Measurements from ENCODE around the gene CLEC7A.

CLEC7A gene

GRCh38 chr12:10111451-10111850 is 18.5 kb downstream of the CLEC7A start:
- H3K4me3 ChIP-seq (ENCODE audit: low read depth, low read length), result no peak overlapping the region
- TF ChIP-seq CTCF (IDR thresholded peaks at IDR 0.05; ENCODE audit: low read depth, low read length), result no peak

GRCh38 chr12:10110256-10110844 is 19.6 kb downstream of the CLEC7A start:
- H3K4me3 ChIP-seq (ENCODE audit: low read depth, low read length), result no peak overlapping the region
- no peak for TF ChIP-seq CTCF (IDR thresholded peaks at IDR 0.05; ENCODE audit: low read depth, low read length)

- H3K4me3 ChIP-seq (ENCODE audit: low read depth, low read length), result no peak overlapping the region
- TF ChIP-seq CTCF (IDR thresholded peaks at IDR 0.05; ENCODE audit: low read depth, low read length), result no peak
Measured at GRCh38 chr12:10102322-10102721, 27.7 kb downstream of the CLEC7A start.

- no peak overlapping the region for H3K4me3 ChIP-seq (ENCODE audit: low read depth, low read length)
- TF ChIP-seq CTCF (IDR thresholded peaks at IDR 0.05; ENCODE audit: low read depth, low read length), result no peak
Measured at GRCh38 chr12:10101648-10102220, 28.3 kb downstream of the CLEC7A start.

- no peak overlapping the region for H3K4me3 ChIP-seq (ENCODE audit: low read depth, low read length)
Measured at GRCh38 chr12:10101042-10101579, 28.9 kb downstream of the CLEC7A start.

GRCh38 chr12:10098791-10099190 is 31.2 kb downstream of the CLEC7A start, which contains the start of gene CLEC1A:
Gene CLEC1A, minus strand, starts transcription at chr12:10098985. Its CDS starts 63 bp downstream, at chr12:10098922.
- TF ChIP-seq CTCF (IDR thresholded peaks at IDR 0.05; ENCODE audit: low read depth, low read length), result no peak
- H3K4me3 ChIP-seq (ENCODE audit: low read depth, low read length), result no peak within 1 kb of the TSS

More at GRCh38 chr12:10101042-10101579, 28.9 kb downstream of the CLEC7A start:
- no peak for TF ChIP-seq CTCF (IDR thresholded peaks at IDR 0.05; ENCODE audit: low read depth, low read length)

GRCh38 chr12:10097521-10097920 is 32.5 kb downstream of the CLEC7A start:
- no peak for TF ChIP-seq CTCF (IDR thresholded peaks at IDR 0.05; ENCODE audit: low read depth, low read length)
- no peak overlapping the region for H3K4me3 ChIP-seq (ENCODE audit: low read depth, low read length)

Measured in WI38 (cell line).